KMS-11 (cell line): ENCODE measurements around the gene LIF.

ENCODE experiments used
- H2AFZ ChIP-seq: fragments of 200-600 bp; sonication (generic); 2 replicates; pipeline ENCODE4 v1.6.1; 2016; ENCODE audit warnings: antibody characterized with exemption, mixed run types, low read depth
- H3K27ac ChIP-seq: fragments of 200-600 bp; sonication (generic); 2 replicates; pipeline ENCODE4 v1.6.1; 2016; ENCODE audit warnings: mild to moderate bottlenecking, mixed run types
- H3K27me3 ChIP-seq: fragments of 200-600 bp; sonication (generic); 2 replicates; pipeline ENCODE4 v1.6.1; 2017; ENCODE audit warnings: mild to moderate bottlenecking, low read depth, mixed run types, moderate library complexity; ENCODE audit not compliant: insufficient read depth
- H3K36me3 ChIP-seq: fragments of 200-600 bp; sonication (generic); 2 replicates; pipeline ENCODE4 v1.6.1; 2017; ENCODE audit warnings: mild to moderate bottlenecking, mixed run types; ENCODE audit not compliant: insufficient read depth
- H3K4me1 ChIP-seq: fragments of 200-600 bp; sonication (generic); 2 replicates; pipeline ENCODE4 v1.6.1; 2016; ENCODE audit warnings: mild to moderate bottlenecking, low read depth, mixed run types; ENCODE audit not compliant: poor library complexity, severe bottlenecking
- H3K4me2 ChIP-seq: fragments of 200-600 bp; sonication (generic); 2 replicates; pipeline ENCODE4 v1.7.0; 2016; ENCODE audit warnings: mild to moderate bottlenecking, mixed run types
- H3K4me3 ChIP-seq: fragments of 200-600 bp; sonication (generic); IDR thresholded peaks from 2 replicates; pipeline ENCODE4 v1.6.1; 2017; ENCODE audit warnings: low read depth, low read length, mixed read lengths; ENCODE audit not compliant: insufficient read depth
- H3K79me2 ChIP-seq: fragments of 200-600 bp; sonication (generic); 2 replicates; pipeline ENCODE4 v1.6.1; 2016; ENCODE audit warnings: low read depth, mixed run types; ENCODE audit not compliant: insufficient read depth
- H3K9ac ChIP-seq: fragments of 200-600 bp; sonication (generic); 2 replicates; pipeline ENCODE4 v1.6.1; 2016; ENCODE audit warnings: mild to moderate bottlenecking, mixed run types
- H4K20me1 ChIP-seq: fragments of 200-600 bp; sonication (generic); 2 replicates; pipeline ENCODE4 v1.6.1; 2016; ENCODE audit warnings: mild to moderate bottlenecking, mixed run types; ENCODE audit not compliant: insufficient read depth
- TF ChIP-seq, protein P1 (sequence below): fragments of 200-600 bp; sonication (generic); conservative IDR thresholded peaks from 2 replicates; pipeline ENCODE4 v1.6.1; 2017; ENCODE audit warnings: low read depth, mild to moderate bottlenecking, antibody characterized with exemption, low read length, moderate library complexity, mixed read lengths

LIF gene

DNA sequence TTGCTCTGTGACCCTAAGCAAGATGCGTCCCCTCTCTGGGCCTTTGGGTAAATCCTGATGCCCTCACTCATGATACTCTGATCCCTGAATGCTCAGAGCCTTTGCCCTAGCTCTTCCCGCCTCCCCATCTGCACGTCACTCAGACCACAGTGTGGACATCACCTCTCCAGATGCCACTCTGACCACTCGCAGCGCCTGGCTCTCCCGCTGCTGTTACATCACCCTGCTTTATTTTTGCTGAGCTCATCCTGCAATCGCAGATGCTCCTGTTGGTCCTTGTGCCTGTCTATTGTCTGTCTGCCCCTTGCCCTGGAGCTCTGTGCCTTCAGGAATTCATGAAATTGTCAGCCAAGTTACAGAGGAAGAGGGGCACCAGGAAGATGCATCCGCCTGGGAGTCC, 14.6 kb upstream of the LIF start:
- peaks cover 20% of the 10 kb centered on the region for H3K4me1 ChIP-seq
- H3K9ac ChIP-seq = no peak overlapping the region
- no peak overlapping the region for H3K27ac ChIP-seq
- H3K4me2 ChIP-seq = no peak overlapping the region
- no peaks in the 10 kb centered on the region for H4K20me1 ChIP-seq
- H3K79me2 ChIP-seq = peaks cover 7% of the 10 kb centered on the region; the same call in 1 of the 2 replicates
- no peaks in the 10 kb centered on the region for H3K27me3 ChIP-seq
- H3K4me3 ChIP-seq = no peak overlapping the region
- H2AFZ ChIP-seq = no peak overlapping the region
- H3K36me3 ChIP-seq = no peaks in the 10 kb centered on the region
- TF ChIP-seq, protein P1, sequence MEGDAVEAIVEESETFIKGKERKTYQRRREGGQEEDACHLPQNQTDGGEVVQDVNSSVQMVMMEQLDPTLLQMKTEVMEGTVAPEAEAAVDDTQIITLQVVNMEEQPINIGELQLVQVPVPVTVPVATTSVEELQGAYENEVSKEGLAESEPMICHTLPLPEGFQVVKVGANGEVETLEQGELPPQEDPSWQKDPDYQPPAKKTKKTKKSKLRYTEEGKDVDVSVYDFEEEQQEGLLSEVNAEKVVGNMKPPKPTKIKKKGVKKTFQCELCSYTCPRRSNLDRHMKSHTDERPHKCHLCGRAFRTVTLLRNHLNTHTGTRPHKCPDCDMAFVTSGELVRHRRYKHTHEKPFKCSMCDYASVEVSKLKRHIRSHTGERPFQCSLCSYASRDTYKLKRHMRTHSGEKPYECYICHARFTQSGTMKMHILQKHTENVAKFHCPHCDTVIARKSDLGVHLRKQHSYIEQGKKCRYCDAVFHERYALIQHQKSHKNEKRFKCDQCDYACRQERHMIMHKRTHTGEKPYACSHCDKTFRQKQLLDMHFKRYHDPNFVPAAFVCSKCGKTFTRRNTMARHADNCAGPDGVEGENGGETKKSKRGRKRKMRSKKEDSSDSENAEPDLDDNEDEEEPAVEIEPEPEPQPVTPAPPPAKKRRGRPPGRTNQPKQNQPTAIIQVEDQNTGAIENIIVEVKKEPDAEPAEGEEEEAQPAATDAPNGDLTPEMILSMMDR = no peak

DNA sequence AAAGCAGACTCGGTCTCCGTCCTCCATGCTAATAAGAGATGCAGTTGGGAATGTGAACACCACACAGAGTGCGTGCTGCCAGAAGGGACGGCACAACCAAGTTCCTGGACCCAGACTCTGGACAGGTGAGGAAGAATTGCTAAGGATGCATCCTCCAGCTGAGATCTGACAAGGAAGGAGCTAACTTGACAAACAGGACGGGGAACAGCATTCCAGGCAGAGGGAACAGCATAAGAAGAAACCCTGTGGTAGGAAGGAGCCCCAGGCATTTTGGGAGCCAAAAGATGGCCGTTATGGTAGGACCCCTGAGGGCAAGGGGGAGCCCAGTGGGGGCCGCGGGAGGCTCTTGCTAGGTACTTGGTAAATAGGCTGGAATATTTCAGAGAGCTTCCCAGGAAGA, 14.1 kb upstream of the LIF start:
- H3K4me3 ChIP-seq = no peak overlapping the region
- no peak overlapping the region for H3K27ac ChIP-seq
- no peaks in the 10 kb centered on the region for H4K20me1 ChIP-seq
- H3K27me3 ChIP-seq = no peaks in the 10 kb centered on the region
- TF ChIP-seq, protein P1 = no peak
- no peaks in the 10 kb centered on the region for H3K36me3 ChIP-seq
- H3K4me1 ChIP-seq = peaks cover 20% of the 10 kb centered on the region
- no peak overlapping the region for H3K4me2 ChIP-seq
- H3K79me2 ChIP-seq = peaks cover 5% of the 10 kb centered on the region; the same call in 1 of the 2 replicates
- no peak overlapping the region for H3K9ac ChIP-seq
- H2AFZ ChIP-seq = no peak overlapping the region

DNA sequence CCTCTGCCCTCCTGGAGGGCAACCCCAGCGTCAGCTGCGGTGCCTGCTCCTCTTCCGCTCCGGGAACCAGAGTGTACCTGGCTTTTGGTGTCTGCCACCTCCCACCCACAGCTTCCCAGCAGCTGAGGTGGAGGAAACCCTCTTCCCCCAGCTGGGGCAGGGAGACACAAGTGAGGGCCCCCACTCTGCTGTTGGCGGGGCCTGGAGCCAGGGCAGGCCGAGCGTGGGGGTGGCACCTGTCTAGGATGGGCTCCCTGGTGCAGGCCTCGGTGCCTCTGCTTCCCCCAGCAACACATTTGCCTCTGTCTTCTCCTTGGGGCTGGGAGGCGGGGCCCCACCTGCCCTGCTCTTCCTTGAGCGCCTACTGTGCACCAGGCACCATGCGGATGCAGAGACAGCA, 13.7 kb upstream of the LIF start:
- Histone ChIP-seq H3K27ac (no peak overlapping the region), H3K27me3 (no peaks in the 10 kb centered on the region), H3K4me1 (peaks cover 17% of the 10 kb centered on the region)

DNA sequence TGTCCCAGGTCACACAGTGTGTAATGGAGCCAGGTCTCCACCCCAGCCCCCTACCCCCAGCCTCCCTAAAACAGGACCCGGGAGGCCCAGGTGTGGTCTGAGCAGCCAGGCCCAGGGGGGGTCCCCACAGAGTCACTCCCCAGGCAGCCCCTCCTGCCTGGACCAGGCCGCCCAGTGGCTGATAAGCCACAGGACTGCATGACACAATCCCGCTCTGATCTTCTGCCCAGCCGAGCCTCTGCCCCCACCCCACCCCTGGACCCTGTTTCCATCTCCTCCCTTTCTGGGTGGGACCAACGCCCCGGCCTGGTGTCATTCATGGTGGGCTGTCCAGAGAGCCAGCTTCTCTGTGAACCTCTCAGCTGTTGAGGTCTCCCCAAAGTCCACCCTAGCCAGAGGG, 7.8 kb upstream of the LIF start:
- Histone ChIP-seq H3K4me2 (no peak overlapping the region), H3K27ac (no peak overlapping the region), H3K79me2 (no peaks in the 10 kb centered on the region), H3K4me3 (no peak overlapping the region), H3K9ac (no peak overlapping the region), H4K20me1 (no peaks in the 10 kb centered on the region), H3K36me3 (no peaks in the 10 kb centered on the region), H2AFZ (no peak overlapping the region), H3K4me1 (no peaks in the 10 kb centered on the region), H3K27me3 (peaks cover under 1% of the 10 kb centered on the region; the same call in 1 of the 2 replicates)
- TF ChIP-seq, protein P1 = no peak

More for the DNA sequence above, 13.7 kb upstream of the LIF start:
- Histone ChIP-seq H3K4me2 (no peak overlapping the region), H4K20me1 (no peaks in the 10 kb centered on the region), H3K36me3 (no peaks in the 10 kb centered on the region), H3K4me3 (no peak overlapping the region), H3K79me2 (peaks cover under 1% of the 10 kb centered on the region; the same call in 1 of the 2 replicates), H2AFZ (no peak overlapping the region), H3K9ac (no peak overlapping the region)
- TF ChIP-seq, protein P1 = no peak
